Upper lobe of right lung (tissue), 1 donor: Measurements from ENCODE around the gene ADD1. TPM values are rescaled to one million over a fixed set of nuclear protein-coding genes. Genes with fewer than 3 reads are reported as not detected.

Experiments
- ATAC-seq: fragments of 200-7000 bp; cut with Tn5 transposase; one replicate; pipeline ENCODE4 v1.9.1; 2020; ENCODE audit warnings: mild to moderate bottlenecking, moderate library complexity
- DNase-seq: peaks from one replicate; pipeline ENCODE4 v3.0.0-alpha.2; 2020
- H3K27ac ChIP-seq: fragments of 200-600 bp; one replicate; pipeline ENCODE4 v1.8.0; 2022
- H3K27me3 ChIP-seq: fragments of 200-600 bp; one replicate; pipeline ENCODE4 v1.8.0; 2022; ENCODE audit warnings: mild to moderate bottlenecking
- H3K36me3 ChIP-seq: fragments of 200-600 bp; one replicate; pipeline ENCODE4 v1.8.0; 2022
- H3K4me1 ChIP-seq: fragments of 200-600 bp; one replicate; pipeline ENCODE4 v1.8.0; 2022
- H3K4me3 ChIP-seq: fragments of 200-600 bp; one replicate; pipeline ENCODE4 v1.8.0; 2022; ENCODE audit warnings: mild to moderate bottlenecking
- H3K9me3 ChIP-seq: fragments of 200-600 bp; one replicate; pipeline ENCODE4 v1.8.0; 2022
- CTCF ChIP-seq: fragments of 200-600 bp; IDR thresholded peaks from one replicate; pipeline ENCODE4 v1.8.0; 2022; ENCODE audit warnings: antibody characterized with exemption
- intact Hi-C: fragments of 100-400 bp; cut with DNase I; formaldehyde crosslinking; loops from one replicate; pipeline ENCODE4 v1.11.0; 2022
- total RNA-seq: library from RNA; stranded (reverse); fragmentation: NEBNext Ultra II Directional; extraction: Animal tissue kit (Norgen Biotek cat#: 25700); gene quantifications from one replicate; pipeline ENCODE4 v1.2.1, GENCODE V29; 2021
- donor health status: DM: no; HTN: yes; CAD: no; lungs with severe emphysema.

The ADD1 gene
- total RNA-seq, 1 donor from 2014 or later: 286 TPM

- Histone ChIP-seq H3K27me3 (no peaks in the 10 kb centered on the region), H3K36me3 (no peaks in the 10 kb centered on the region), H3K27ac (peak overlapping the region; percentile 85), H3K4me1 (peaks cover 85% of the 10 kb centered on the region), H3K9me3 (no peaks in the 10 kb centered on the region), H3K4me3 (no peak overlapping the region)
- no peak for TF ChIP-seq CTCF
- ATAC-seq (no peak), DNase-seq (peak; percentile 63)
- intact Hi-C loops: no loop called here
These were observed 39.1 kb upstream of the ADD1 start for GRCh38 chr4:2804449-2804972.

GRCh38 chr4:2804973-2805501 lies 38.6 kb upstream of the ADD1 start:
- intact Hi-C loops: no loop called here
- no peak for DNase-seq
- no peak overlapping the region for H3K4me3 ChIP-seq
- no peaks in the 10 kb centered on the region for H3K36me3 ChIP-seq
- H3K4me1 ChIP-seq: peaks cover 85% of the 10 kb centered on the region
- ATAC-seq: no peak
- H3K27me3 ChIP-seq: no peaks in the 10 kb centered on the region
- H3K9me3 ChIP-seq: no peaks in the 10 kb centered on the region
- H3K27ac ChIP-seq: peak overlapping the region; percentile 85
- TF ChIP-seq CTCF: no peak

- Histone ChIP-seq H3K4me3 (no peak overlapping the region), H3K27me3 (no peaks in the 10 kb centered on the region), H3K27ac (peak overlapping the region; percentile 85), H3K36me3 (no peaks in the 10 kb centered on the region), H3K4me1 (peaks cover 85% of the 10 kb centered on the region), H3K9me3 (no peaks in the 10 kb centered on the region)
- TF ChIP-seq CTCF: no peak
- intact Hi-C loops: no loop called here
- DNase-seq (peak; percentile 91), ATAC-seq (peak; percentile 72)
These were observed 37.8 kb upstream of the ADD1 start for GRCh38 chr4:2805712-2806389.

GRCh38 chr4:2806390-2807355 lies 37.0 kb upstream of the ADD1 start:
- Histone ChIP-seq H3K4me1 (peaks cover 85% of the 10 kb centered on the region), H3K36me3 (no peaks in the 10 kb centered on the region), H3K27me3 (no peaks in the 10 kb centered on the region), H3K9me3 (no peaks in the 10 kb centered on the region), H3K4me3 (no peak overlapping the region), H3K27ac (peak overlapping the region; percentile 85)
- DNase-seq (peak; percentile 87), ATAC-seq (peak; percentile 50)
- no peak for TF ChIP-seq CTCF
- intact Hi-C loops: no loop called here

GRCh38 chr4:2807571-2807970 lies 36.1 kb upstream of the ADD1 start:
- no peaks in the 10 kb centered on the region for H3K27me3 ChIP-seq
- H3K4me3 ChIP-seq: no peak overlapping the region
- TF ChIP-seq CTCF: no peak
- no peaks in the 10 kb centered on the region for H3K9me3 ChIP-seq
- peaks cover 83% of the 10 kb centered on the region for H3K4me1 ChIP-seq
- ATAC-seq: no peak
- no peak for DNase-seq
- intact Hi-C loops: no loop called here
- H3K36me3 ChIP-seq: no peaks in the 10 kb centered on the region
- peak overlapping the region; percentile 85 for H3K27ac ChIP-seq
